Activated naive CD4-positive, alpha-beta T cell treated with Interleukin-2 at 50 U/mL for 16 hours (primary cell): ENCODE results near the gene NLGN2.
A peak's percentile ranks its signal among the peaks of the same experiment; 100 is the strongest.
"Not testable (repeated sequence)": the region's sequence is repeated elsewhere in the genome, so short reads cannot be mapped to it uniquely, and the experiment has no call there.

Experiments
- DNase-seq: peaks from one replicate; pipeline ENCODE4 v3.0.0-alpha.2; 2020

NLGN2 gene

GRCh38 chr17:7407485-7408251, at the start of gene NLGN2:
NLGN2 (plus strand) TSS chr17:7407845; CDS start chr17:7408256, 411 bp downstream.
- no peak for DNase-seq

GRCh38 chr17:7361906-7362305, 45.7 kb upstream of the NLGN2 start:
- no peak for DNase-seq

DNA sequence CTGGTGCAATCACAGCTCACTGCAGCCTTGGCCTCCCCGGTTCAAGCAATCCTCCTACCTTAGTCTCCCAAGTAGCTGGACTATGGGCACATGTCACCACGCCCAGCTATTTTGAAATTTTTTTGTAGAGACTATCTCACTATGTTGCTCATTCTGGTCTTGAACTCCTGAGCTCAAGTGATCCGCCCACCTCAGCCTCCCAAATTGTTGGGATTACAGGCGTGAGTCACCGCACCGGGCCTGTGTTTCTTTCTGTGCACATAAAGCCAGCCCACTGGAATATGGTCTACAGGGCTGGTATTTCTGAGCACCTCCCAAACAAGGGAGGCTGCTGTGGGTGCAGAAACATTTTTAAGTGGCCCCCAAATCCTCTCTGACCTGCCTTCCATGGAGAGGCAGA, 44.3 kb upstream of the NLGN2 start:
- DNase-seq: no peak

- not testable (repeated sequence) for DNase-seq
Measured at GRCh38 chr17:7365963-7366362, 41.7 kb upstream of the NLGN2 start.

DNA sequence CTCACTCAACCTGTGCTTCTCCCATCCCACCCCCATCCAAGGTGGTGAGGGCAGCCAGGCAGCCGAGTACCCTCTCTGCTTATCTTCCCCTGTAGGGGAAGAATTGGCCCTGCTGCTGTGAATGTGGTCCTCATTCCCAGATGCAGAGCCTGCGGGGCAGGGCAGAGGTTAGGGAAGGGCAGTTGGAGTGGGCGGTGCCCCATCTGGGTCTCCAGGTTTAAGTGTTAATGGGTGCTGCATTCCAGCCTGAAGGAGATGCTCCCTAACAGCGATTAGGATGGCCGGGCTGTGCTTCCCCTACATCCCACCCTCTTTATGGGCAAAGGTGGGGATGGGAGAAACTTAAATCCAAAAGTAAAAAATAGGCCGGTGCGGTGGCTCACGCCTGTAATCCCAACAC, 40.6 kb upstream of the NLGN2 start:
- no peak for DNase-seq

DNA sequence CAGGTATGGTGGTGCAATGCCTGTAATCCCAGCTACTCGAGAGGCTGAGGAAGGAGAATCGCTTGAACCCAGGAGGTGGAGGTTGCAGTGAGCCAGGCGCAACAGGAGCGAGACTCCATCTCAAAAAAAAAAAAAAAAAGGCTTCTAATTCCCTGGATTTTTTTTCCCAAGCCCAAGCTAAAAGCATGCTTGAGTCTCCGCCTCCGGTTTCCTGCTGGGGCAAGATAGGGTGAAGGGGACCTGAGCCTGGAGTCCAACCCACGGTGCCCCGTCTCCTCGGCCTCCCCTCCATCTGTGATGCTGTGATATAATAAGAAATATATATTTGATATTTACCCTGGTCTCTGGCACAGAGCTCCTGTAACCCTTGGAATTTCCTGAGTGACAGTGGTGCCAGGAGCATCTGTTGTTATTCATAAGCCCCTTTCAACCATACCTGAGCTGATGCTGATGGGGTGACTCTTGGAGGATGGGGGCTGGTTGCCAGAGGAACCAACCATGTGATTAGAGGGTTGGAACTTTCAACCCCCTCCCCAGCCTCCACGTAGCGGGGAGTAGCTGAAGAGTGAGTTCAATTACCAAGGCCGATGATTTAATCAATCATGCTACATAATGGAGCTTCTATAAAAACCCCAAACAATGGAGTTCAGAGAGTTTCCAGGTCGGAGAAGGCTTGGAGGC, 39.6 kb upstream of the NLGN2 start:
- no peak for DNase-seq

GRCh38 chr17:7368599-7368994, 39.0 kb upstream of the NLGN2 start:
- not testable (repeated sequence) for DNase-seq

- DNase-seq: no peak
Measured at GRCh38 chr17:7369825-7370224, 37.8 kb upstream of the NLGN2 start.

GRCh38 chr17:7370853-7371252, 36.8 kb upstream of the NLGN2 start:
- DNase-seq: no peak

GRCh38 chr17:7374353-7374752, 33.3 kb upstream of the NLGN2 start:
- no peak for DNase-seq

- no peak for DNase-seq
Measured at GRCh38 chr17:7379134-7379533, 28.5 kb upstream of the NLGN2 start.

DNA sequence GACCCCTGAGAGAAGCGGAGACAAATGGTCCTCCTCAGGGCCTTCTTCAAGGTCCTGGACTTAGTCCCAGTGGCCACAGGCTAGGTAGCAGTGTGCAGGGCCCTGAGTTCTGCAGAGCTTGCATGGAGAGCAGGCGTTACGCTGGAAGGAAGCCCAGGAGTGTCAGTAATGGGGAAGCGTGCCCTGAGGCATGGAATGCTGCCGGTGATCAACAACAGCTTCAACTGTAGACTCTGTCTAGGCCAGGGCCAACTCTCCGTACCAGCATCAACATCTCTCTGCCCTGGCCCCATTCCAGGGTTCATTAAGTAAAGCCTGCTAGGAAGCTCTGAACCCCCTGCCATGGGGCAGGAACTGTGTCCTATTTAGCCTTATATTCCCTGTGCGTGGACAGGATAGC, 27.3 kb upstream of the NLGN2 start:
- DNase-seq: no peak

GRCh38 chr17:7380855-7381683, 26.6 kb upstream of the NLGN2 start, which contains the start of gene TNK1:
TNK1 (plus strand) TSS chr17:7381089; CDS start chr17:7382927, 1,838 bp downstream.
- DNase-seq: no peak

- DNase-seq: no peak
Measured at GRCh38 chr17:7382901-7383300, 24.7 kb upstream of the NLGN2 start.

GRCh38 chr17:7383371-7383741, 24.3 kb upstream of the NLGN2 start:
- no peak for DNase-seq

DNA sequence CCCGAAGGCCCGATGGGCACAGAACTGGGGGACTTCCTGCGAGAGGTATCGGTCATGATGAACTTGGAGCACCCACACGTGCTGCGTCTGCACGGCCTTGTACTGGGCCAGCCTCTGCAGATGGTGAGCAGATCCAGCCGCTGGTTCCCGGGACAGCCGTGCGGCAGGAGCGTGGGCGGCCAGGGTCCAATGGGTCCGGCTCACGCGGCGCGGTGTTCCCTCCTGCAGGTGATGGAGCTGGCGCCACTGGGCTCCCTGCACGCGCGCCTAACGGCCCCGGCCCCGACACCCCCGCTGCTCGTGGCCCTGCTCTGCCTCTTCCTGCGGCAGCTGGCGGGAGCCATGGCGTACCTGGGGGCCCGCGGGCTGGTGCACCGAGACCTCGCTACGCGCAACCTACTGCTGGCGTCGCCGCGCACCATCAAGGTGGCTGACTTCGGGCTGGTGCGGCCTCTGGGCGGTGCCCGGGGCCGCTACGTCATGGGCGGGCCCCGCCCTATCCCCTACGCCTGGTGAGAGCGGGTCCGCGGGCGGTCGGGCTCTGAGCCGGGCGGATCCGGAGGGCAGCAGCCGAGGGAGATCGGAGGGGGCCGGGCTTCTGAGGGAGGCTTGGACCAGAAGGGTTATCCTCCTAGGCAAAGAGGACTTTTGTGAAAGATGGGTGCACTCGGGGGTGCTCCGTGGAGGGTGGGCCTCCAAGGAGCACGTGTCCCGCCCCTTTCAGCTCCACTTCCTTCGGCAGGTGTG, 23.7 kb upstream of the NLGN2 start:
- peak; percentile 82 for DNase-seq

GRCh38 chr17:7384489-7385081, 23.1 kb upstream of the NLGN2 start:
- DNase-seq: no peak

DNA sequence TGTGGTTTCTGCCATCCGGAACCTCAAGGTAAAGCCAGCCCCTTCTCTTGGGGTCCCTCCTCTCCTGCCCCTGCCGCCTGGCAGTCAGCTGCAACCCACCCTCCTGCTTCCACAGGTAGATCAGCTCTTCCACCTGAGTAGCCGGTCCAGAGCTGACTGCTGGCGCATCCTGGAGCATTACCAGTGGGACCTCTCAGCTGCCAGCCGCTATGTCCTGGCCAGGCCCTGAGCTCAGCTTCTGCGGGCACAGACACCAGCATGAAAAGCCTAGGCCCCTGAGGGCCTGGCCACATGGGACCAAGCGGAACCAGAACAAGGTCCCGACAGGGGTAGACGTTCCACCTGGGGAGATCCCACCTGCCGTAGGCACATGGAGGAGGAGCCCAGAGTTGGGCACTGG, 18.8 kb upstream of the NLGN2 start:
- no peak for DNase-seq

DNA sequence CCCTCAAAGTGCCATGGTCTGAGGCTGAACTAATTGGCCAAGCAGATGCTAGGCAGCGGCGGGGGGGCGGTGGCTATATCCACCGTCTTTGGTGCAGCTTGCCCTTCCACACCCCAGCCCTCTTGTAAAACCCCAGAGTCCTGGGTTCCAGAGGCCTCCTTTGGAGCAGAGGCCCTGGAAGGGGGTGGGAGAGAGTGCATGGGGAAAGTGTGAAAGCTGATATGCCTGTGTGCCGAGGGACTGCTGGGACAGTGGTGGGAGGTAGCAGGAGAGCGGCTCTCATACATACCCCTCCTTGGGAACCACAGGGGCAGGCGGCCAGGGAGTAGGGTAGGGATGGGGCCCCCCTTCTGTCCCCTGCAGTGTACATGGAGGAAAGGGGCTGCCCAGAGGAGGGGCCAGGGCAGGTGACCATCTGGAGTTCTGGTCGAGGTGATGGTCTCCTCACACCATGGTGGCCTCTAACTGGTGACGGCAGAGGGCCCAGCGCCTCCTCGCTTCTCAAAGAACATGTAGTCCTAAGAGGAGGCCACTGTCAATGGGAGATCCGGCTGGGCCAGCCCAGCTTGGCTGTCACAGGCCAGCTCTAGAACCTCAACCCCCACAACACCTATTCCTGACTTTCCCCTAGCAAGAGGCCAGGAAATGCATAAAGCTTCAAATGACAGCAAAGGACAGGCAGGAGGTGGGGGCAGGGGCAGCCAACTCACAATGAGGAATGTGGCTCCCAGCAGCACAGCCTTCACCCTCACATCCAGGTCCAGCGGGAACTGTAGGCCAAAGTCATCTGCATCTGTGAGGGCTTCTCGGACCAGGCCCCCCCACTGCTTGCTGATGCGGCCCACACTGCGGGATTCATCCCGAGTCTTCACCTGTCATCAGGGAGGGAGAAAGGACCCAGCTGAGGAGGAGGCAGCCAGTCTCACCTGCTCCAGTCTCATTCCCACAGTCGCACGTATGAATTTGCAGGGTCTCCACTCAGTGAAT, 17.4 kb upstream of the NLGN2 start:
- no peak for DNase-seq

- DNase-seq: no peak
Measured at GRCh38 chr17:7391307-7391706, 16.3 kb upstream of the NLGN2 start.
